K562 (cell line): ENCODE data around the gene MRPL2. TPM values are rescaled to one million over a fixed set of nuclear protein-coding genes. Genes with fewer than 3 reads are reported as not detected.

ENCODE experiments used
- CAMTA2 ChIP-seq: fragments of 250-450 bp; sonication (Bioruptor Pico); conservative IDR thresholded peaks from 2 replicates; pipeline ENCODE4 v1.5.1; 2022
- CHD2 ChIP-seq: IDR thresholded peaks from 2 replicates; pipeline ENCODE4 v1.6.1; 2011; ENCODE audit warnings: low read depth, low read length
- ESRRB ChIP-seq: fragments of 250-450 bp; sonication (Bioruptor Pico); IDR thresholded peaks from 2 replicates; pipeline ENCODE4 v1.5.0; 2020; ENCODE audit warnings: mild to moderate bottlenecking, moderate library complexity, borderline replicate concordance
- GABPB1 ChIP-seq: sonication (generic); formaldehyde crosslinking; IDR thresholded peaks from 2 replicates; pipeline ENCODE4 v1.8.0; 2022; ENCODE audit warnings: mild to moderate bottlenecking, missing genetic modification reagents
- GTF2E2 ChIP-seq: fragments of 200-800 bp; sonication (Bioruptor generic); IDR thresholded peaks from 2 replicates; pipeline ENCODE4 v1.6.1; 2016; ENCODE audit warnings: missing genetic modification characterization, missing compliant biosample characterization
- HDGF ChIP-seq: fragments of 450-650 bp; IDR thresholded peaks from 2 replicates; pipeline ENCODE4 v1.6.1; 2016
- HSF4 ChIP-seq: fragments of 250-450 bp; sonication (Bioruptor Pico); IDR thresholded peaks from 2 replicates; pipeline ENCODE4 v2.1.2; 2022; ENCODE audit warnings: mild to moderate bottlenecking, moderate library complexity, borderline replicate concordance
- NEUROD1 ChIP-seq: fragments of 150-350 bp; IDR thresholded peaks from 2 replicates; pipeline ENCODE4 v1.6.1; 2014; ENCODE audit warnings: borderline replicate concordance, low read length, low read depth; ENCODE audit not compliant: partially characterized antibody
- NRF1 ChIP-seq, 2 experiments: fragments of 450-650 bp; IDR thresholded peaks in 1 of 2; conservative IDR thresholded peaks in 1 of 2; 2 replicates each; pipeline ENCODE4 v1.6.1; 2014; ENCODE audit warnings: mild to moderate bottlenecking in 2 of 2
- PCBP1 ChIP-seq: fragments of 200-400 bp; formaldehyde crosslinking; IDR thresholded peaks from 2 replicates; pipeline ENCODE4 v1.6.1; 2018; ENCODE audit warnings: mild to moderate bottlenecking, low read depth, low read length; ENCODE audit not compliant: poor library complexity, severe bottlenecking
- RNF2 ChIP-seq: sonication (generic); IDR thresholded peaks from 2 replicates; pipeline ENCODE4 v1.6.1; 2016
- TFAM ChIP-seq: fragments of 250-450 bp; sonication (Bioruptor Pico); conservative IDR thresholded peaks from 2 replicates; pipeline ENCODE4 v1.5.0; 2021; ENCODE audit warnings: mild to moderate bottlenecking, moderate library complexity
- VEZF1 ChIP-seq: fragments of 200-800 bp; sonication (Bioruptor generic); IDR thresholded peaks from 2 replicates; pipeline ENCODE4 v1.6.1; 2017; ENCODE audit warnings: missing genetic modification characterization, missing compliant biosample characterization
- YY1 ChIP-seq, 3 experiments: IDR thresholded peaks; 2 replicates each; pipeline ENCODE4 v1.6.1; 2011; ENCODE audit warnings: low read length in 2 of 3, mild to moderate bottlenecking in 2 of 3, moderate library complexity in 2 of 3, borderline replicate concordance in 1 of 3, control low read depth in 1 of 3, low read depth in 1 of 3; ENCODE audit not compliant: insufficient read depth in 3 of 3, insufficient replicate concordance in 2 of 3, control insufficient read depth in 1 of 3, insufficient read length in 1 of 3; ENCODE audit errors: extremely low read depth in 1 of 3
- ZNF197 ChIP-seq: fragments of 200-800 bp; sonication (Bioruptor generic); IDR thresholded peaks from 2 replicates; pipeline ENCODE4 v1.6.1; 2016; ENCODE audit warnings: low read depth, missing genetic modification characterization, missing compliant biosample characterization
- ZNF324 ChIP-seq: fragments of 250-450 bp; sonication (Bioruptor Pico); IDR thresholded peaks from 2 replicates; pipeline ENCODE4 v1.4.0; 2020; ENCODE audit warnings: mild to moderate bottlenecking
- ZNF518B ChIP-seq: fragments of 250-450 bp; sonication (Bioruptor Pico); IDR thresholded peaks from 2 replicates; pipeline ENCODE4 v1.5.0; 2021; ENCODE audit warnings: mild to moderate bottlenecking, moderate library complexity
- ZNF57 ChIP-seq: fragments of 450-650 bp; formaldehyde crosslinking; IDR thresholded peaks from 2 replicates; pipeline ENCODE4 v1.4.0; 2020; ENCODE audit warnings: mild to moderate bottlenecking, moderate library complexity
- polyA plus RNA-seq, 8 experiments: library from polyadenylated mRNA; depleted of rRNA in 4 of 8; stranded (reverse) in 5 of 8; unstranded in 3 of 8; fragments of >200 nt; fragmentation: Nextera tagmentation in 2 of 8; fragmentation: Illumina TruSeq in 1 of 8; extraction: Ambion mirVana in 2 of 8; extraction: Trizol in 1 of 8; gene quantifications; 2 replicates each; pipeline versions ENCODE4 v1.2.1 to v1.2.3, GENCODE V29; 2011 to 2014; ENCODE audit warnings: inconsistent platforms in 1 of 8, missing spikeins in 1 of 8
- total RNA-seq, 7 experiments: library from RNA; depleted of rRNA in 6 of 7; stranded (reverse); fragments of >200 nt in 6 of 7; fragmentation: Illumina TruSeq in 2 of 7; extraction: Trizol in 2 of 7; gene quantifications; 2 replicates each; pipeline versions ENCODE4 v1.2.1 to v1.2.3, GENCODE V29; 2011 to 2021; ENCODE audit warnings: low replicate concordance in 1 of 7
- TF ChIP-seq, protein P1 (sequence below): fragments of 450-650 bp; formaldehyde crosslinking; IDR thresholded peaks from 2 replicates; pipeline ENCODE4 v1.4.0; 2020; ENCODE audit warnings: mild to moderate bottlenecking, moderate library complexity
- TF ChIP-seq, protein P2 (sequence below): sonication (generic); formaldehyde crosslinking; IDR thresholded peaks from 2 replicates; pipeline ENCODE4 v1.8.0; 2022; ENCODE audit warnings: mild to moderate bottlenecking, missing genetic modification reagents

MRPL2 gene
- total and polyA plus RNA-seq, 9 of the 15 experiments (the other 6 are each of a cell fraction or from before 2014, with no cell fraction given): 63.1 to 262 (median 121) TPM

- TF ChIP-seq GABPB1 (CRISPR knock-in tag): peak; percentile 92
- TF ChIP-seq GTF2E2 (tag): no peak
- TF ChIP-seq TFAM: no peak
- TF ChIP-seq HDGF: no peak
- TF ChIP-seq, protein P1, sequence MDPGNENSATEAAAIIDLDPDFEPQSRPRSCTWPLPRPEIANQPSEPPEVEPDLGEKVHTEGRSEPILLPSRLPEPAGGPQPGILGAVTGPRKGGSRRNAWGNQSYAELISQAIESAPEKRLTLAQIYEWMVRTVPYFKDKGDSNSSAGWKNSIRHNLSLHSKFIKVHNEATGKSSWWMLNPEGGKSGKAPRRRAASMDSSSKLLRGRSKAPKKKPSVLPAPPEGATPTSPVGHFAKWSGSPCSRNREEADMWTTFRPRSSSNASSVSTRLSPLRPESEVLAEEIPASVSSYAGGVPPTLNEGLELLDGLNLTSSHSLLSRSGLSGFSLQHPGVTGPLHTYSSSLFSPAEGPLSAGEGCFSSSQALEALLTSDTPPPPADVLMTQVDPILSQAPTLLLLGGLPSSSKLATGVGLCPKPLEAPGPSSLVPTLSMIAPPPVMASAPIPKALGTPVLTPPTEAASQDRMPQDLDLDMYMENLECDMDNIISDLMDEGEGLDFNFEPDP (CRISPR knock-in tag): no peak
- TF ChIP-seq ZNF57 (CRISPR knock-in tag): no peak
- TF ChIP-seq, protein P2, sequence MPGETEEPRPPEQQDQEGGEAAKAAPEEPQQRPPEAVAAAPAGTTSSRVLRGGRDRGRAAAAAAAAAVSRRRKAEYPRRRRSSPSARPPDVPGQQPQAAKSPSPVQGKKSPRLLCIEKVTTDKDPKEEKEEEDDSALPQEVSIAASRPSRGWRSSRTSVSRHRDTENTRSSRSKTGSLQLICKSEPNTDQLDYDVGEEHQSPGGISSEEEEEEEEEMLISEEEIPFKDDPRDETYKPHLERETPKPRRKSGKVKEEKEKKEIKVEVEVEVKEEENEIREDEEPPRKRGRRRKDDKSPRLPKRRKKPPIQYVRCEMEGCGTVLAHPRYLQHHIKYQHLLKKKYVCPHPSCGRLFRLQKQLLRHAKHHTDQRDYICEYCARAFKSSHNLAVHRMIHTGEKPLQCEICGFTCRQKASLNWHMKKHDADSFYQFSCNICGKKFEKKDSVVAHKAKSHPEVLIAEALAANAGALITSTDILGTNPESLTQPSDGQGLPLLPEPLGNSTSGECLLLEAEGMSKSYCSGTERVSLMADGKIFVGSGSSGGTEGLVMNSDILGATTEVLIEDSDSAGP (CRISPR knock-in tag): no peak
- no peak; the same call in 1 of the 2 replicates for TF ChIP-seq RNF2
- TF ChIP-seq CAMTA2 (CRISPR knock-in tag): no peak
- TF ChIP-seq NRF1 (conservative IDR thresholded peaks at IDR 0.05 in 1 of 2, IDR thresholded peaks at IDR 0.05 in 1 of 2): peak; percentile 95 to 96
- no peak for TF ChIP-seq ESRRB (CRISPR knock-in tag)
- no peak for TF ChIP-seq ZNF324 (CRISPR knock-in tag)
- peak; percentile 79 for TF ChIP-seq VEZF1 (CRISPR knock-in tag)
- peak in 1 of 3 experiments; percentile 43 for TF ChIP-seq YY1 (IDR thresholded peaks at IDR 0.05; ENCODE audit: borderline replicate concordance in 1 of 3, control insufficient read depth in 1 of 3, extremely low read depth in 1 of 3, insufficient read depth in 3 of 3, insufficient read length in 1 of 3, insufficient replicate concordance in 2 of 3, low read depth in 1 of 3, low read length in 2 of 3)
- TF ChIP-seq ZNF197 (CRISPR knock-in tag): no peak; the same call in 1 of the 2 replicates
- TF ChIP-seq PCBP1: peak; percentile 42
- TF ChIP-seq CHD2: peak; percentile 11
- no peak for TF ChIP-seq HSF4 (CRISPR knock-in tag)
- TF ChIP-seq NEUROD1: no peak
- no peak for TF ChIP-seq ZNF518B
Measured at GRCh38 chr6:43013843-43014433, 45.3 kb downstream of the MRPL2 start, which contains the start of the genes KLHDC3 and MEA1 (continued).
